DOHH2 (cell line): ENCODE data around the gene CPNE9.
A peak's percentile ranks its signal among the peaks of the same experiment; 100 is the strongest.

ENCODE experiments used
- H3F3A ChIP-seq: fragments of 200-600 bp; sonication (generic), shearing (Covaris generic); 2 replicates; pipeline ENCODE4 v1.6.0; 2016; ENCODE audit warnings: antibody characterized with exemption, mild to moderate bottlenecking; ENCODE audit not compliant: control insufficient read depth, insufficient read depth
- H3K27ac ChIP-seq: fragments of 200-600 bp; sonication (generic); 2 replicates; pipeline ENCODE4 v1.5.1; 2014; ENCODE audit warnings: low read depth, mild to moderate bottlenecking, low read length, moderate library complexity
- H3K27me3 ChIP-seq: fragments of 200-600 bp; sonication (generic); 2 replicates; pipeline ENCODE4 v1.6.1; 2014; ENCODE audit warnings: mild to moderate bottlenecking, low read length, mixed read lengths; ENCODE audit not compliant: control insufficient read depth
- H3K36me3 ChIP-seq: fragments of 200-600 bp; sonication (generic); 2 replicates; pipeline ENCODE4 v1.6.1; 2014; ENCODE audit warnings: mild to moderate bottlenecking, low read length, moderate library complexity, mixed read lengths; ENCODE audit not compliant: control insufficient read depth
- H3K4me1 ChIP-seq: fragments of 200-600 bp; sonication (generic); 2 replicates; pipeline ENCODE4 v1.6.1; 2014; ENCODE audit warnings: mild to moderate bottlenecking, low read length, mixed read lengths; ENCODE audit not compliant: control insufficient read depth
- H3K4me2 ChIP-seq: fragments of 200-600 bp; sonication (generic); 2 replicates; pipeline ENCODE4 v1.6.0; 2014; ENCODE audit warnings: mild to moderate bottlenecking, low read length, moderate library complexity
- H3K4me3 ChIP-seq: fragments of 200-600 bp; sonication (generic); 2 replicates; pipeline ENCODE4 v1.5.1; 2014; ENCODE audit warnings: mild to moderate bottlenecking, low read length, mixed read lengths
- H3K79me2 ChIP-seq: fragments of 200-600 bp; sonication (generic); 2 replicates; pipeline ENCODE4 v1.6.1; 2014; ENCODE audit warnings: mild to moderate bottlenecking, low read length, mixed read lengths; ENCODE audit not compliant: control insufficient read depth
- H3K9me2 ChIP-seq: fragments of 200-600 bp; sonication (generic); replicated peaks from 2 replicates; pipeline ENCODE4 v1.6.1; 2014; ENCODE audit warnings: mild to moderate bottlenecking, low read length, mixed read lengths; ENCODE audit not compliant: control insufficient read depth
- H3K9me3 ChIP-seq: fragments of 200-600 bp; sonication (generic); 2 replicates; pipeline ENCODE4 v1.6.1; 2014; ENCODE audit warnings: antibody characterized with exemption, low read length, mixed read lengths; ENCODE audit not compliant: control insufficient read depth, insufficient read depth
- H4K20me1 ChIP-seq: fragments of 200-600 bp; sonication (generic); 2 replicates; pipeline ENCODE4 v1.6.0; 2014; ENCODE audit warnings: low read depth, mild to moderate bottlenecking, antibody characterized with exemption, low read length, moderate library complexity; ENCODE audit not compliant: control insufficient read depth, insufficient read depth
- CTCF ChIP-seq: fragments of 200-600 bp; sonication (generic); IDR thresholded peaks from one replicate; pipeline ENCODE4 v1.5.1; 2014; ENCODE audit warnings: antibody characterized with exemption, mild to moderate bottlenecking, low read depth, low read length; ENCODE audit not compliant: poor library complexity, severe bottlenecking
- EZH2phosphoT487 ChIP-seq: fragments of 200-600 bp; sonication (generic); IDR thresholded peaks from 2 replicates; pipeline ENCODE4 v1.6.1; 2017; ENCODE audit warnings: borderline replicate concordance, mild to moderate bottlenecking, antibody characterized with exemption, low read length, moderate library complexity, mixed read lengths

The CPNE9 gene

GRCh38 chr3:9721700-9722060 lies 18.0 kb downstream of the CPNE9 start:
- H3K27me3 ChIP-seq = 0 out of 2 replicates have a peak, but pooled peaks cover 2% of the 10 kb centered on the region
- H3K27ac ChIP-seq = no peak overlapping the region
- no peaks in the 10 kb centered on the region for H3K9me3 ChIP-seq
- H4K20me1 ChIP-seq = no peaks in the 10 kb centered on the region
- H3K4me2 ChIP-seq = peak overlapping the region; percentile 59
- H3K4me3 ChIP-seq = 0 out of 2 replicates have a peak overlapping the region, but pooled peaks have one; percentile 2
- no peaks in the 10 kb centered on the region for H3K79me2 ChIP-seq
- TF ChIP-seq EZH2phosphoT487 (no peak), CTCF (no peak)
- H3K4me1 ChIP-seq = peaks cover 25% of the 10 kb centered on the region
- peaks cover 6% of the 10 kb centered on the region for H3F3A ChIP-seq
- H3K36me3 ChIP-seq = no peaks in the 10 kb centered on the region
- no peaks in the 10 kb centered on the region for H3K9me2 ChIP-seq

GRCh38 chr3:9725775-9726515 lies 22.3 kb downstream of the CPNE9 start:
- H3K27ac ChIP-seq = no peak overlapping the region
- peak overlapping the region; percentile 82 for H3K4me2 ChIP-seq
- H3K36me3 ChIP-seq = no peaks in the 10 kb centered on the region
- H3K79me2 ChIP-seq = no peaks in the 10 kb centered on the region
- H3K9me3 ChIP-seq = no peaks in the 10 kb centered on the region
- no peaks in the 10 kb centered on the region for H3K9me2 ChIP-seq
- peak overlapping the region; percentile 71; the same call in 1 of the 2 replicates for H3K4me3 ChIP-seq
- H3K27me3 ChIP-seq = no peaks in the 10 kb centered on the region
- peaks cover 39% of the 10 kb centered on the region for H3K4me1 ChIP-seq
- TF ChIP-seq EZH2phosphoT487 (no peak), CTCF (no peak)
- H4K20me1 ChIP-seq = no peaks in the 10 kb centered on the region
- H3F3A ChIP-seq = peaks cover 6% of the 10 kb centered on the region

- Histone ChIP-seq H3K79me2 (peaks cover 6% of the 10 kb centered on the region), H3K9me2 (no peaks in the 10 kb centered on the region), H3K9me3 (no peaks in the 10 kb centered on the region), H3K4me1 (peaks cover 27% of the 10 kb centered on the region), H4K20me1 (no peaks in the 10 kb centered on the region), H3K4me3 (peak overlapping the region; percentile 71), H3K27me3 (no peaks in the 10 kb centered on the region), H3F3A (peaks cover 2% of the 10 kb centered on the region; the same call in 1 of the 2 replicates), H3K27ac (no peak overlapping the region), H3K4me2 (peak overlapping the region; percentile 82), H3K36me3 (peaks cover 4% of the 10 kb centered on the region)
- TF ChIP-seq EZH2phosphoT487 = no peak
- TF ChIP-seq CTCF = peak; percentile 100
These were observed 23.5 kb downstream of the CPNE9 start for GRCh38 chr3:9727041-9727595.
